HepG2 (cell line): ENCODE results near the gene CELF5. TPM values are rescaled to one million over a fixed set of nuclear protein-coding genes. Genes with fewer than 3 reads are reported as not detected.

ENCODE experiments used
- ATAC-seq: fragments of 200-7000 bp; cut with Tn5 transposase; 3 replicates; pipeline ENCODE4 v1.9.1; 2020; ENCODE audit warnings: mild to moderate bottlenecking, moderate library complexity
- BruUV-seq: library from RNA; stranded (reverse); fragments of 400-500 nt; replicated peaks from 2 replicates; lab custom pipeline; 2021; lab: Mats Ljungman, UMichigan
- CTCF ChIA-PET: fragments of 300-600 bp; formaldehyde crosslinking; extraction: SDS; loops from one replicate; lab custom pipeline; 2021; ENCODE audit warnings: low total read pairs, inconsistent platforms, low intra/inter-chr PET ratio; lab: Yijun Ruan, JAX
- POLR2A ChIA-PET: fragments of 350-600 bp; sonication (Branson Sonifier 250); formaldehyde crosslinking; loops from one replicate; lab custom pipeline; 2020; ENCODE audit warnings: antibody characterized with exemption, inconsistent platforms; lab: Yijun Ruan, JAX
- DNase-seq: peaks from one replicate; pipeline ENCODE4 v3.0.0-alpha.2; 2015; ENCODE audit warnings: low spot score
- FAIRE-seq: peaks from 3 replicates; lab custom pipeline; 2011; peaks lifted over from hg19 to GRCh38; lab: Jason Lieb, UNC
- H2AFZ ChIP-seq: one replicate; pipeline ENCODE4 v1.6.1; 2011; ENCODE audit warnings: low read length, inconsistent platforms
- H3K27ac ChIP-seq: fragments of 300-600 bp; 3 replicates; pipeline ENCODE4 v1.8.0; 2011; ENCODE audit warnings: mixed run types, mild to moderate bottlenecking, mixed read lengths, low read length, inconsistent platforms; ENCODE audit not compliant: insufficient read depth; ENCODE audit errors: extremely low read length
- H3K27me3 ChIP-seq, 2 experiments: fragments of 200-600 bp in 1 of 2; 2 replicates in 1 of 2; 3 replicates in 1 of 2; pipeline versions ENCODE4 v1.6.0 to v1.8.0; 2011; ENCODE audit warnings: low read length in 2 of 2, mild to moderate bottlenecking in 2 of 2, moderate library complexity in 2 of 2, inconsistent platforms in 1 of 2; ENCODE audit not compliant: insufficient read depth in 2 of 2, control insufficient read depth in 1 of 2
- H3K36me3 ChIP-seq, 2 experiments: fragments of 200-600 bp in 1 of 2; replicated peaks in 1 of 2; 2 replicates in 1 of 2; 3 replicates in 1 of 2; pipeline versions ENCODE4 v1.5.1 to v1.8.0; 2011; ENCODE audit warnings: low read length in 2 of 2, inconsistent platforms in 1 of 2; ENCODE audit not compliant: insufficient read depth in 2 of 2, control insufficient read depth in 1 of 2
- H3K4me1 ChIP-seq: 2 replicates; pipeline ENCODE4 v1.5.1; 2012; ENCODE audit warnings: low read length, inconsistent platforms; ENCODE audit not compliant: insufficient read depth
- H3K4me2 ChIP-seq: 2 replicates; pipeline ENCODE4 v1.6.0; 2011; ENCODE audit warnings: low read depth, low read length, inconsistent platforms
- H3K4me3 ChIP-seq, 3 experiments: fragments of 200-600 bp in 1 of 3; sonication (generic), shearing (Covaris generic) in 1 of 3; replicated peaks in 1 of 3; 2 replicates each; pipeline ENCODE4 v1.5.1; 2011 to 2016; ENCODE audit warnings: low read length in 3 of 3, inconsistent platforms in 2 of 3, low read depth in 2 of 3, mild to moderate bottlenecking in 2 of 3, control low read depth in 1 of 3, mixed read lengths in 1 of 3; ENCODE audit not compliant: insufficient read depth in 1 of 3
- H3K79me2 ChIP-seq: one replicate; pipeline ENCODE4 v1.6.1; 2011; ENCODE audit warnings: low read length, inconsistent platforms; ENCODE audit not compliant: insufficient read depth
- H3K9ac ChIP-seq: 2 replicates; pipeline ENCODE4 v1.6.0; 2011; ENCODE audit warnings: mild to moderate bottlenecking, low read depth, low read length, inconsistent platforms; ENCODE audit not compliant: insufficient read depth
- H3K9me3 ChIP-seq: 2 replicates; pipeline ENCODE4 v1.5.1; 2012; ENCODE audit warnings: mild to moderate bottlenecking, low read length
- H4K20me1 ChIP-seq: 2 replicates; pipeline ENCODE4 v1.6.0; 2011; ENCODE audit warnings: inconsistent platforms, mild to moderate bottlenecking, low read length, moderate library complexity; ENCODE audit not compliant: insufficient read depth
- MAF1 ChIP-seq: sonication (generic); formaldehyde crosslinking; IDR thresholded peaks from 2 replicates; pipeline ENCODE4 v1.5.0; 2020; ENCODE audit warnings: missing genetic modification reagents, borderline replicate concordance
- MATR3 ChIP-seq: sonication (generic); formaldehyde crosslinking; IDR thresholded peaks from 2 replicates; pipeline ENCODE4 v1.4.0; 2020; ENCODE audit warnings: missing genetic modification reagents
- MAZ ChIP-seq, 2 experiments: sonication (generic) in 1 of 2; formaldehyde crosslinking in 1 of 2; IDR thresholded peaks; 2 replicates each; pipeline versions ENCODE4 v1.5.0 to v1.6.1; 2012 to 2020; ENCODE audit warnings: low read depth in 2 of 2, mild to moderate bottlenecking in 2 of 2, borderline replicate concordance in 1 of 2, improper control_type of control experiment in 1 of 2, low read length in 1 of 2, missing genetic modification reagents in 1 of 2, moderate library complexity in 1 of 2
- PCBP2 ChIP-seq: fragments of 200-400 bp; formaldehyde crosslinking; optimal IDR thresholded peaks from 2 replicates; pipeline ENCODE3; 2018; ENCODE audit warnings: low read length, low read depth; ENCODE audit not compliant: poor library complexity, severe bottlenecking
- SALL1 ChIP-seq: sonication (generic); formaldehyde crosslinking; IDR thresholded peaks from 2 replicates; pipeline ENCODE4 v1.8.0; 2022; ENCODE audit warnings: mild to moderate bottlenecking, missing genetic modification reagents
- SAP130 ChIP-seq: IDR thresholded peaks from 2 replicates; pipeline ENCODE4 v1.6.1; 2016; ENCODE audit warnings: low read depth
- SP4 ChIP-seq: sonication (generic); formaldehyde crosslinking; IDR thresholded peaks from 2 replicates; pipeline ENCODE4 v1.8.1; 2023; ENCODE audit warnings: mild to moderate bottlenecking, missing genetic modification reagents
- TERF1 ChIP-seq: sonication (generic); formaldehyde crosslinking; IDR thresholded peaks from 2 replicates; pipeline ENCODE4 v1.8.0; 2022; ENCODE audit warnings: mild to moderate bottlenecking, missing genetic modification reagents, moderate library complexity
- ZMAT3 ChIP-seq: sonication (generic); formaldehyde crosslinking; conservative IDR thresholded peaks from 2 replicates; pipeline ENCODE4 v1.7.0; 2021; ENCODE audit warnings: missing genetic modification reagents
- ZNF253 ChIP-seq: sonication (generic); formaldehyde crosslinking; IDR thresholded peaks from 2 replicates; pipeline ENCODE4 v1.8.0; 2022; ENCODE audit warnings: mild to moderate bottlenecking, missing genetic modification reagents, borderline replicate concordance
- ZNF318 ChIP-seq: sonication (generic); formaldehyde crosslinking; IDR thresholded peaks from 2 replicates; pipeline ENCODE4 v1.4.0; 2020; ENCODE audit warnings: mild to moderate bottlenecking, missing genetic modification reagents
- ZSCAN25 ChIP-seq: sonication (generic); formaldehyde crosslinking; IDR thresholded peaks from 2 replicates; pipeline ENCODE4 v1.8.0; 2022; ENCODE audit warnings: mild to moderate bottlenecking, missing genetic modification reagents
- WGBS: methylation state at CpG from one replicate; pipeline ENCODE4 v1.1.6; 2017; ENCODE audit warnings: low lambda C conversion rate; 5-methylcytosine and 5-hydroxymethylcytosine counted together
- in situ Hi-C: cut with HindIII; loops from 2 replicates; pipeline ENCODE4 v1.10.0; 2017; ENCODE audit warnings: low pct_unique_long_range_greater_than_20kb; ENCODE audit not compliant: extremely low pct_ligation_motif_present
- intact Hi-C: fragments of 100-400 bp; cut with micrococcal nuclease; formaldehyde crosslinking; loops from one replicate; pipeline ENCODE4 v1.10.0; 2022; ENCODE audit not compliant: unreplicated experiment
- polyA plus RNA-seq, 8 experiments: library from polyadenylated mRNA; depleted of rRNA in 3 of 8; stranded (reverse) in 7 of 8; unstranded in 1 of 8; fragments of >200 nt; fragmentation: Illumina TruSeq in 4 of 8; extraction: Trizol in 4 of 8; gene quantifications; 2 replicates each; pipeline versions ENCODE4 v1.2.1 to v1.2.3, GENCODE V29; 2011 to 2016; ENCODE audit warnings: low read depth in 4 of 8, missing spikeins in 1 of 8, mixed read lengths in 1 of 8; ENCODE audit not compliant: insufficient read depth in 1 of 8
- total RNA-seq, 5 experiments: library from RNA; depleted of rRNA; stranded (reverse); fragments of >200 nt; fragmentation: Illumina TruSeq; extraction: Trizol; gene quantifications; 2 replicates each; pipeline ENCODE4 v1.2.3, GENCODE V29; 2016; ENCODE audit warnings: low read depth in 1 of 5

Gene CELF5
- total and polyA plus RNA-seq, 2 of the 13 experiments (the other 11 are each of a cell fraction or from before 2014, with no cell fraction given): 0.31 to 0.84 TPM

GRCh38 chr19:3275583-3276340, 51.3 kb downstream of the CELF5 start (continued):
- TF ChIP-seq ZMAT3 (CRISPR knock-in tag) (no peak), MAF1 (CRISPR knock-in tag) (0 out of 2 replicates have a peak, but pooled peaks have one; percentile 39), MATR3 (CRISPR knock-in tag) (no peak), TERF1 (CRISPR knock-in tag) (no peak), ZNF253 (CRISPR knock-in tag) (no peak)
- TF ChIP-seq, all 625 proteins: peak for 98

GRCh38 chr19:3276341-3276799, 51.9 kb downstream of the CELF5 start:
- ChIA-PET POLR2A (interaction anchor here (1.1 to 2.3 kb wide), 8 partner anchors 8 to 486 kb away, joined by 5 to 55 read pairs (median 6); partner anchors contain the start of genes MRPL54 and ZNF556), CTCF (no interaction called here)
- BruUV-seq: no TSS peak
- Histone ChIP-seq H3K79me2 (no peaks in the 10 kb centered on the region), H3K4me2 (peak overlapping the region; percentile 60), H2AFZ (no peak overlapping the region), H3K4me3 (peak overlapping the region in 2 of 3 experiments; percentile 42 to 78; a peak in 3 of 6 replicates), H3K36me3 (no peaks in the 10 kb centered on the region), H3K27me3 (peaks cover 6 to 31% of the 10 kb centered on the region in 2 experiments; a peak in 3 of 5 replicates), H3K27ac (no peak overlapping the region), H3K9ac (no peak overlapping the region), H3K9me3 (no peaks in the 10 kb centered on the region), H4K20me1 (no peaks in the 10 kb centered on the region), H3K4me1 (peaks cover 30% of the 10 kb centered on the region)
- in situ Hi-C loops: no loop called here
- DNase-seq (peak; percentile 60), ATAC-seq (peak; percentile 66), FAIRE-seq (no peak)
- 5% methylated on average over 9 of the region's 11 CpGs for WGBS
- intact Hi-C loops: no loop called here
- TF ChIP-seq ZNF318 (CRISPR knock-in tag) (no peak), PCBP2 (no peak), SP4 (CRISPR knock-in tag) (peak; percentile 61; the same call in 1 of the 2 replicates), SAP130 (CRISPR knock-in tag) (0 out of 2 replicates have a peak, but pooled peaks have one; percentile 25), ZSCAN25 (CRISPR knock-in tag) (peak; percentile 38; the same call in 1 of the 2 replicates), SALL1 (CRISPR knock-in tag) (no peak), MAZ (IDR thresholded peaks at IDR 0.05; ENCODE audit: borderline replicate concordance, low read depth, low read length) (no peak), MAZ (CRISPR knock-in tag; IDR thresholded peaks at IDR 0.05; ENCODE audit: low read depth) (0 out of 2 replicates have a peak, but pooled peaks have one; percentile 1)
